ENCODE results near the gene PPP2R5D.
"Not testable (repeated sequence)": the region's sequence is repeated elsewhere in the genome, so short reads cannot be mapped to it uniquely, and the experiment has no call there.

PPP2R5D gene

GRCh38 chr6:42996513-42996912 is 12.1 kb downstream of the PPP2R5D start:
- DNase-seq: no peak

- DNase-seq: not testable (repeated sequence)
Observed at GRCh38 chr6:42998205-42998604, 13.8 kb downstream of the PPP2R5D start.

- no peak for DNase-seq
Observed at GRCh38 chr6:43001843-43002242, 17.5 kb downstream of the PPP2R5D start.

- no peak for DNase-seq
Observed at GRCh38 chr6:43005844-43006243, 21.5 kb downstream of the PPP2R5D start.

- no peak for DNase-seq
Observed at GRCh38 chr6:43006251-43006650, 21.9 kb downstream of the PPP2R5D start.

- no peak for DNase-seq
Observed at GRCh38 chr6:43007126-43007525, 22.8 kb downstream of the PPP2R5D start.

GRCh38 chr6:43009124-43009523 is 24.8 kb downstream of the PPP2R5D start:
- DNase-seq: peak; percentile 53

GRCh38 chr6:43011207-43011606 is 26.8 kb downstream of the PPP2R5D start:
- no peak for DNase-seq

GRCh38 chr6:43012364-43012763 is 28.0 kb downstream of the PPP2R5D start:
- DNase-seq: no peak

GRCh38 chr6:43013097-43013842 is 28.9 kb downstream of the PPP2R5D start:
- no peak for DNase-seq

GRCh38 chr6:43013843-43014433 is 29.6 kb downstream of the PPP2R5D start, which contains the start of the genes KLHDC3 and MEA1:
TSS of gene KLHDC3 (plus strand) at chr6:43014249. CDS start at chr6:43017193, 2,944 bp downstream.
TSS of gene MEA1 (minus strand) at chr6:43013946. CDS start at chr6:43013813, 133 bp downstream.
- peak; percentile 99 for DNase-seq

GRCh38 chr6:43014434-43014909 is 30.1 kb downstream of the PPP2R5D start:
- DNase-seq: no peak

- no peak for DNase-seq
Observed at GRCh38 chr6:43016176-43016942, 32.0 kb downstream of the PPP2R5D start.

GRCh38 chr6:43016943-43017334 is 32.6 kb downstream of the PPP2R5D start:
- DNase-seq: no peak

GRCh38 chr6:43019152-43019551 is 34.8 kb downstream of the PPP2R5D start:
- no peak for DNase-seq

GRCh38 chr6:43020052-43020705 is 35.8 kb downstream of the PPP2R5D start:
- no peak for DNase-seq

GRCh38 chr6:43020847-43021246 is 36.5 kb downstream of the PPP2R5D start:
- DNase-seq: no peak

- peak; percentile 81 for DNase-seq
Observed at GRCh38 chr6:43021270-43022047, 37.1 kb downstream of the PPP2R5D start, which contains the start of gene RRP36. TSS of gene RRP36 (plus strand) at chr6:43021623. CDS start at chr6:43021655, 32 bp downstream.

- DNase-seq: peak; percentile 26
Observed at GRCh38 chr6:43024436-43024835, 40.1 kb downstream of the PPP2R5D start.

- DNase-seq: no peak
Observed at GRCh38 chr6:43026365-43026764, 42.0 kb downstream of the PPP2R5D start.

- no peak for DNase-seq
Observed at GRCh38 chr6:43029120-43029519, 44.8 kb downstream of the PPP2R5D start.

GRCh38 chr6:43032326-43032725 is 48.0 kb downstream of the PPP2R5D start:
- no peak for DNase-seq
